Kidney (tissue), 14 donors: ENCODE measurements around the gene TMPRSS3. TPM values are rescaled to one million over a fixed set of nuclear protein-coding genes. Genes with fewer than 3 reads are reported as not detected.
A peak's percentile ranks its signal among the peaks of the same experiment; 100 is the strongest.

Source experiments
- DNase-seq, 5 donors: peaks; one replicate each; pipeline ENCODE4 v3.0.0-alpha.2; 2013 to 2020
- FAIRE-seq: peaks from 2 replicates; lab custom pipeline; 2012; peaks lifted over from hg19 to GRCh38; lab: Jason Lieb, UNC
- H3K27ac ChIP-seq, 2 donors: one replicate each; pipeline ENCODE4 v1.7.0; 2013; ENCODE audit warnings: low read depth in 2 of 2, low read length in 2 of 2, inconsistent platforms in 1 of 2
- H3K27me3 ChIP-seq: one replicate; pipeline ENCODE4 v1.7.1; 2013; ENCODE audit warnings: low read length, inconsistent platforms; ENCODE audit not compliant: control insufficient read depth, insufficient read depth
- H3K36me3 ChIP-seq, 3 donors: one replicate each; pipeline versions ENCODE4 v1.7.0 to v1.7.1; 2013; ENCODE audit warnings: low read length in 3 of 3, control low read depth in 1 of 3, inconsistent platforms in 1 of 3; ENCODE audit not compliant: insufficient read depth in 3 of 3, control insufficient read depth in 2 of 3
- H3K4me1 ChIP-seq, 3 donors: one replicate each; pipeline versions ENCODE4 v1.7.0 to v1.7.1; 2013; ENCODE audit warnings: low read length in 3 of 3, inconsistent platforms in 1 of 3, low read depth in 1 of 3; ENCODE audit not compliant: control insufficient read depth in 2 of 3, insufficient read depth in 2 of 3
- H3K4me3 ChIP-seq, 3 donors: one replicate each; pipeline versions ENCODE4 v1.7.0 to v1.8.1; 2013; ENCODE audit warnings: low read length in 3 of 3, control low read depth in 1 of 3, inconsistent platforms in 1 of 3
- H3K9ac ChIP-seq, 3 donors: one replicate each; pipeline versions ENCODE4 v1.7.0 to v1.7.1; 2013; ENCODE audit warnings: low read length in 3 of 3, control low read depth in 1 of 3, inconsistent platforms in 1 of 3
- H3K9me3 ChIP-seq, 3 donors: one replicate each; pipeline versions ENCODE4 v1.7.0 to v1.7.1; 2013; ENCODE audit warnings: low read length in 3 of 3, control low read depth in 1 of 3, inconsistent platforms in 1 of 3; ENCODE audit not compliant: control insufficient read depth in 2 of 3, insufficient read depth in 1 of 3
- intact Hi-C: fragments of 100-400 bp; cut with DNase I; formaldehyde crosslinking; loops from one replicate; pipeline ENCODE4 v1.11.1; 2022
- polyA plus RNA-seq: library from polyadenylated mRNA; stranded (reverse); fragments of 350-450 nt; fragmentation: Illumina TruSeq; extraction: RNeasy Lipid Tissue Mini Kit (QIAGEN cat#74804); gene quantifications from one replicate; pipeline ENCODE4 v1.2.3, GENCODE V29; 2014; ENCODE audit warnings: low read depth, low replicate concordance; ENCODE audit not compliant: insufficient read depth
- total RNA-seq: library from RNA; stranded (reverse); fragmentation: NEBNext Ultra II Directional; extraction: Animal tissue kit (Norgen Biotek cat#: 25700); gene quantifications from one replicate; pipeline ENCODE4 v1.2.1, GENCODE V29; 2021
- TF ChIP-seq, protein P1 (sequence below): IDR thresholded peaks from 3 replicates; pipeline ENCODE4 v1.5.1; 2012; ENCODE audit warnings: mild to moderate bottlenecking, moderate library complexity, borderline replicate concordance; ENCODE audit not compliant: insufficient read depth; ENCODE audit errors: extremely low read depth
- donor health status: control.
- donor health status: control.
- donor health status: control.
- donor health status: control.
- donor health status: control.
- donor health status: DM: yes; HTN: yes; CAD: no.
- donor health status: Normal renal cell carcinoma (clear cell type).

Gene TMPRSS3
- total and polyA plus RNA-seq, 2 donors from 2014 or later = 3.0 to 15.4 TPM

DNA sequence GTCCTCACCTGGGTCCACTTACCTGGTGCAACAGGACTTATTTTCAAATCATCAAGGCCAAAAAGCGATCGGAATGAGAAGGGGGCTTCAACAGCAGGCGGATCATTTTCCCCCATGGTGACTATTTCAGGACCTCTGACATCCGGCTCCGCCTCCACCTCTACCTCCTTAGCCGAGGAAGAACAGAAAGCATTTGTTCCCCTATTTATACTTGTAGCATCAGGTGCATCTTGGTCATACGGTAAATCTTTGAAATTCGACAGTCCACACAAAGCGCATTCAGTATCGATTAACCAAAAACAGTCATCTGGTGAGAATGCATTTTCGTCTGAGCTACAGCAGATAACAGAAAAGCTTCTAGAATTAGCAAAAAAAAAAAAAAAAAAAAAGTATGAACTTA is 550 bp downstream of the TMPRSS3 start:
- no peaks in the 10 kb centered on the region for H3K9me3 ChIP-seq
- H3K36me3 ChIP-seq = no peaks in the 10 kb centered on the region
- peak overlapping the region; percentile 11 to 51 for H3K27ac ChIP-seq
- no peak overlapping the region for H3K4me3 ChIP-seq
- TF ChIP-seq, protein P1, sequence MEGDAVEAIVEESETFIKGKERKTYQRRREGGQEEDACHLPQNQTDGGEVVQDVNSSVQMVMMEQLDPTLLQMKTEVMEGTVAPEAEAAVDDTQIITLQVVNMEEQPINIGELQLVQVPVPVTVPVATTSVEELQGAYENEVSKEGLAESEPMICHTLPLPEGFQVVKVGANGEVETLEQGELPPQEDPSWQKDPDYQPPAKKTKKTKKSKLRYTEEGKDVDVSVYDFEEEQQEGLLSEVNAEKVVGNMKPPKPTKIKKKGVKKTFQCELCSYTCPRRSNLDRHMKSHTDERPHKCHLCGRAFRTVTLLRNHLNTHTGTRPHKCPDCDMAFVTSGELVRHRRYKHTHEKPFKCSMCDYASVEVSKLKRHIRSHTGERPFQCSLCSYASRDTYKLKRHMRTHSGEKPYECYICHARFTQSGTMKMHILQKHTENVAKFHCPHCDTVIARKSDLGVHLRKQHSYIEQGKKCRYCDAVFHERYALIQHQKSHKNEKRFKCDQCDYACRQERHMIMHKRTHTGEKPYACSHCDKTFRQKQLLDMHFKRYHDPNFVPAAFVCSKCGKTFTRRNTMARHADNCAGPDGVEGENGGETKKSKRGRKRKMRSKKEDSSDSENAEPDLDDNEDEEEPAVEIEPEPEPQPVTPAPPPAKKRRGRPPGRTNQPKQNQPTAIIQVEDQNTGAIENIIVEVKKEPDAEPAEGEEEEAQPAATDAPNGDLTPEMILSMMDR = no peak
- H3K27me3 ChIP-seq = no peaks in the 10 kb centered on the region
- DNase-seq (no peak), FAIRE-seq (no peak)
- intact Hi-C loops = no loop called here
- no peak overlapping the region for H3K9ac ChIP-seq
- peaks cover 0 to 4% (median 0%) of the 10 kb centered on the region in 3 donors for H3K4me1 ChIP-seq

DNA sequence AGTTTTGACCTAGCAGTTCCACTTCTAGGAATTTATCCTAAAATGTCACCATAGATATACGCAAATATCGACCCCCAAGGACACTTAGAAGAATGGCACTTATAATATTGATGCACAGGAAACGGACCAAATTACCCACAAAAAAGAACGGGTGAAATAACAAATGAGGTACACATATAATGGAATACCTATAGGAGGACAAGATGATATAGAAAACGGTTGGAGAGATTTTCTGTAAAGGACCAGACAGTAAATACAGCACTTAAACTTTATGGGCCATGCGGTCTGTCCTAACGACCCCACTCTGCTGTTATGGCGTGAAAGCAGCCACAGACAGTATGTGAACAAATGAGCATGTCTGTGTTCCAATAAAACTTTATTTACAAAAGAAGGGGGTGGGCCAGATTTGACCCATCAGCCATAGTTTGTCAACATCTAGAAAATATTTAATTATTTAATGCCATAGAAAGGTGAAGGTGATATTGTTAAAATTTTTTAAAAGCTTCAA is 2.4 kb downstream of the TMPRSS3 start:
- H3K4me1 ChIP-seq = peaks cover 0 to 4% (median 0%) of the 10 kb centered on the region in 3 donors
- no peaks in the 10 kb centered on the region for H3K9me3 ChIP-seq
- FAIRE-seq = no peak
- intact Hi-C loops = no loop called here
- DNase-seq = no peak
- no peak overlapping the region for H3K27ac ChIP-seq
- no peaks in the 10 kb centered on the region for H3K36me3 ChIP-seq
- no peaks in the 10 kb centered on the region for H3K27me3 ChIP-seq
- no peak overlapping the region for H3K9ac ChIP-seq
- TF ChIP-seq, protein P1 = no peak
- no peak overlapping the region for H3K4me3 ChIP-seq

DNA sequence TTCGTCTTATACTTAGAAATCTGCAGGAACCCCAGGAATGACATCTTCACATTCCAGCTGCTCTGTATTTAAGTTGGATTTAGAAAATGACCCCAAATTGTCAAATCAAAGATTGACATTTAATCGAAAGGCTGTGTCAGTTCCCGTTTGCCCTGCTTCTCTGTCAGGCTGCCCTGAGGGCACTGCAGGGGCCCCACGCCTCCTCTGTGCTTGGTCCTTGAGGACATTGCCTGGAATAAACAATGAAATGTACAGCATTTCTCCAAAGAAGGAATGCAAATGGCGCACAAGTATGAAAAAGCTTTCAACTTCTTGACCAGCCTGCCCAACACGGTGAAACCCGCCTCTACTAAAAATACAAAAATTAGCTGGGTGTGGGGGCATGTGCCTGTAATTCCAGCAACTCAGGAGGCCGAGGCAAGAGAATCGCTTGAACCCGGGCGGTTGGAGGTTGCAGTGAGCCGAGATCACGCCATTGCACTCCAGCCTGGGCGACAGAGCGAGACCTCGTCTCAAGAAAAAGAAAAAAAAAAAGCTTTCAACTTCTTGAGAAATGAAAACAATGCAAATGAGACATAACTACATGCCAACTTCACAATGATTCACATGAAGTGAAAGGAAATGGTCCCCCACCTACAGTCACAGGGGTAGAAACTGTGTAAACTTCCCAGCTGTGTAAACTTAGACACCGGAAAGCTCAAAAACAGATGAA is 3.0 kb downstream of the TMPRSS3 start:
- no peaks in the 10 kb centered on the region for H3K9me3 ChIP-seq
- no peak for DNase-seq
- intact Hi-C loops = no loop called here
- no peak overlapping the region for H3K27ac ChIP-seq
- H3K4me1 ChIP-seq = peaks cover 0 to 4% (median 0%) of the 10 kb centered on the region in 3 donors
- H3K27me3 ChIP-seq = no peaks in the 10 kb centered on the region
- no peak overlapping the region for H3K9ac ChIP-seq
- no peak for FAIRE-seq
- H3K4me3 ChIP-seq = no peak overlapping the region
- no peaks in the 10 kb centered on the region for H3K36me3 ChIP-seq
- TF ChIP-seq, protein P1 = no peak
